ENCODE results near the gene ABI3BP. TPM values are rescaled to one million over a fixed set of nuclear protein-coding genes. Genes with fewer than 3 reads are reported as not detected.

Gene ABI3BP
- total RNA-seq, 2 experiments from 2014 or later: not detected

GRCh38 chr3:101036676-101037075 is 43.5 kb upstream of the ABI3BP start:
- Mint-ChIP-seq H3K9me3 (no peaks in the 10 kb centered on the region), H3K36me3 (ENCODE audit: low read depth) (no peaks in the 10 kb centered on the region), H3K4me3 (no peak overlapping the region), H3K27ac (no peak overlapping the region), H3K27me3 (peaks cover 7% of the 10 kb centered on the region), H3K4me1 (ENCODE audit: low read depth) (no peaks in the 10 kb centered on the region)
- POLR2A ChIA-PET: no interaction called here
- CTCF ChIA-PET: no interaction called here
- ATAC-seq: no peak
- TF ChIP-seq CTCF (IDR thresholded peaks at IDR 0.05): no peak
- intact Hi-C loops (cut with micrococcal nuclease): no loop called here
- DNase-seq: no peak

- H3K4me3 Mint-ChIP-seq: no peak overlapping the region
- no peak for TF ChIP-seq CTCF (IDR thresholded peaks at IDR 0.05)
- no peaks in the 10 kb centered on the region for H3K36me3 Mint-ChIP-seq (ENCODE audit: low read depth)
- H3K4me1 Mint-ChIP-seq (ENCODE audit: low read depth): no peaks in the 10 kb centered on the region
- intact Hi-C loops (cut with micrococcal nuclease): no loop called here
- ChIA-PET CTCF (no interaction called here), POLR2A (no interaction called here)
- no peak for ATAC-seq
- H3K9me3 Mint-ChIP-seq: no peaks in the 10 kb centered on the region
- no peak overlapping the region for H3K27ac Mint-ChIP-seq
- peaks cover 6% of the 10 kb centered on the region for H3K27me3 Mint-ChIP-seq
- DNase-seq: no peak
Measured at GRCh38 chr3:101036213-101036618, 43.0 kb upstream of the ABI3BP start.

GRCh38 chr3:101027286-101027685 is 34.1 kb upstream of the ABI3BP start:
- ATAC-seq (no peak), DNase-seq (no peak)
- H3K27me3 Mint-ChIP-seq: peaks cover 12% of the 10 kb centered on the region
- H3K9me3 Mint-ChIP-seq: peaks cover 3% of the 10 kb centered on the region
- H3K27ac Mint-ChIP-seq: no peak overlapping the region
- H3K4me1 Mint-ChIP-seq (ENCODE audit: low read depth): no peaks in the 10 kb centered on the region
- no peaks in the 10 kb centered on the region for H3K36me3 Mint-ChIP-seq (ENCODE audit: low read depth)
- CTCF ChIA-PET: no interaction called here
- H3K4me3 Mint-ChIP-seq: no peak overlapping the region
- intact Hi-C loops (cut with micrococcal nuclease): no loop called here
- POLR2A ChIA-PET: no interaction called here
- TF ChIP-seq CTCF (IDR thresholded peaks at IDR 0.05): no peak

GRCh38 chr3:101026881-101027280 is 33.7 kb upstream of the ABI3BP start:
- no peak for DNase-seq
- ChIA-PET POLR2A (no interaction called here), CTCF (no interaction called here)
- ATAC-seq: no peak
- Mint-ChIP-seq H3K4me1 (ENCODE audit: low read depth) (no peaks in the 10 kb centered on the region), H3K9me3 (peaks cover 3% of the 10 kb centered on the region), H3K36me3 (ENCODE audit: low read depth) (no peaks in the 10 kb centered on the region), H3K4me3 (no peak overlapping the region), H3K27me3 (peaks cover 12% of the 10 kb centered on the region), H3K27ac (no peak overlapping the region)
- no peak for TF ChIP-seq CTCF (IDR thresholded peaks at IDR 0.05)
- intact Hi-C loops (cut with micrococcal nuclease): no loop called here

- ChIA-PET POLR2A (no interaction called here), CTCF (no interaction called here)
- H3K27ac Mint-ChIP-seq: no peak overlapping the region
- H3K36me3 Mint-ChIP-seq (ENCODE audit: low read depth): no peaks in the 10 kb centered on the region
- intact Hi-C loops (cut with micrococcal nuclease): no loop called here
- H3K9me3 Mint-ChIP-seq: peaks cover 3% of the 10 kb centered on the region
- ATAC-seq (no peak), DNase-seq (no peak)
- TF ChIP-seq CTCF (IDR thresholded peaks at IDR 0.05): no peak
- no peaks in the 10 kb centered on the region for H3K4me1 Mint-ChIP-seq (ENCODE audit: low read depth)
- no peak overlapping the region for H3K4me3 Mint-ChIP-seq
- H3K27me3 Mint-ChIP-seq: peaks cover 12% of the 10 kb centered on the region
Measured at GRCh38 chr3:101026244-101026643, 33.0 kb upstream of the ABI3BP start.
